ENCODE measurements around the gene HIF1A.
A peak's percentile ranks its signal among the peaks of the same experiment; 100 is the strongest.

Gene HIF1A

GRCh38 chr14:61698206-61698980 lies 3.1 kb downstream of the HIF1A start:
- H3K4me3 ChIP-seq (ENCODE audit: low read depth, low read length), result peak overlapping the region; percentile 80
- no peak for TF ChIP-seq CTCF (IDR thresholded peaks at IDR 0.05; ENCODE audit: low read depth, low read length, missing control alignments)
- DNase-seq (ENCODE audit: low read depth), result no peak

GRCh38 chr14:61699027-61699426 lies 3.7 kb downstream of the HIF1A start:
- no peak for DNase-seq (ENCODE audit: low read depth)
- no peak for TF ChIP-seq CTCF (IDR thresholded peaks at IDR 0.05; ENCODE audit: low read depth, low read length, missing control alignments)
- H3K4me3 ChIP-seq (ENCODE audit: low read depth, low read length), result peak overlapping the region; percentile 80

- H3K4me3 ChIP-seq (ENCODE audit: low read depth, low read length), result peak overlapping the region; percentile 13
- no peak for DNase-seq (ENCODE audit: low read depth)
- no peak for TF ChIP-seq CTCF (IDR thresholded peaks at IDR 0.05; ENCODE audit: low read depth, low read length, missing control alignments)
These were observed 5.0 kb downstream of the HIF1A start for GRCh38 chr14:61700104-61700886.

GRCh38 chr14:61701946-61702345 lies 6.6 kb downstream of the HIF1A start:
- DNase-seq (ENCODE audit: low read depth), result no peak
- H3K4me3 ChIP-seq (ENCODE audit: low read depth, low read length), result peak overlapping the region; percentile 38; the same call in 1 of the 2 replicates
- TF ChIP-seq CTCF (IDR thresholded peaks at IDR 0.05; ENCODE audit: low read depth, low read length, missing control alignments), result no peak

GRCh38 chr14:61703342-61704129 lies 8.2 kb downstream of the HIF1A start:
- no peak overlapping the region for H3K4me3 ChIP-seq (ENCODE audit: low read depth, low read length)
- DNase-seq (ENCODE audit: low read depth), result no peak
- TF ChIP-seq CTCF (IDR thresholded peaks at IDR 0.05; ENCODE audit: low read depth, low read length, missing control alignments), result no peak

GRCh38 chr14:61704554-61704953 lies 9.2 kb downstream of the HIF1A start:
- DNase-seq (ENCODE audit: low read depth), result no peak
- TF ChIP-seq CTCF (IDR thresholded peaks at IDR 0.05; ENCODE audit: low read depth, low read length, missing control alignments), result no peak
- H3K4me3 ChIP-seq (ENCODE audit: low read depth, low read length), result no peak overlapping the region

All from GM12864 (cell line).